Activated naive CD4-positive, alpha-beta T cell treated with anti-CD3 and anti-CD28 coated beads, Interleukin-2, amount 50 U/mL, for 24 hours (primary cell): ENCODE results near the gene CACNA1E.
"Not testable (repeated sequence)": the region's sequence is repeated elsewhere in the genome, so short reads cannot be mapped to it uniquely, and the experiment has no call there.

Experiments
- H3K27ac Mint-ChIP-seq: one replicate; pipeline ENCODE4 v1.8.0; 2021; ENCODE audit warnings: mild to moderate bottlenecking, mixed read lengths
- H3K27me3 Mint-ChIP-seq: one replicate; pipeline ENCODE4 v1.8.0; 2021; ENCODE audit warnings: mixed read lengths
- H3K36me3 Mint-ChIP-seq: one replicate; pipeline ENCODE4 v1.8.0; 2021; ENCODE audit warnings: mixed read lengths
- H3K4me1 Mint-ChIP-seq: one replicate; pipeline ENCODE4 v1.8.0; 2021; ENCODE audit warnings: mixed read lengths
- H3K4me3 Mint-ChIP-seq: one replicate; pipeline ENCODE4 v1.8.0; 2021; ENCODE audit warnings: mild to moderate bottlenecking, mixed read lengths
- H3K9me3 Mint-ChIP-seq: one replicate; pipeline ENCODE4 v1.8.0; 2021; ENCODE audit warnings: mixed read lengths

The CACNA1E gene

DNA sequence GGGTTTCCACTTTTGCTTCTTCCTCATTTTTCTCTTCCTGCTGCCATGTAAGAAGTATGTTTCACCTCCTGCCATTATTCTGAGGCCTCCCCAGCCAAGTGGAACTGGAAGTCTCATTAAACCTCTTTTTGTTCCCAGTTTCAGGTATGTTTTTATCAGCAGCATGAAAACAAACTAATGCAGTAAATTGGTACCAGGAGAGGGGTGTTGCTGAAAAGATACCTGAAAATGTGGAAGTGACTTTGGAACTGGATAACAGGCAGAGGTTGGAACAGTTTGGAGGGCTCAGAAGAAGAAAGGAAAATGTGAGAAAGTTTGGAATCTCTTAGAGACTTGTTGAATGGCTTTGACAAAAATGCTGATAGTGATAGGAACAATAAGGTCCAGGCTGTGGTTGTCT lies 44.9 kb downstream of the CACNA1E start:
- not testable (repeated sequence) for H3K9me3 Mint-ChIP-seq, H3K36me3 Mint-ChIP-seq, H3K27ac Mint-ChIP-seq, H3K4me3 Mint-ChIP-seq, H3K27me3 Mint-ChIP-seq, H3K4me1 Mint-ChIP-seq

DNA sequence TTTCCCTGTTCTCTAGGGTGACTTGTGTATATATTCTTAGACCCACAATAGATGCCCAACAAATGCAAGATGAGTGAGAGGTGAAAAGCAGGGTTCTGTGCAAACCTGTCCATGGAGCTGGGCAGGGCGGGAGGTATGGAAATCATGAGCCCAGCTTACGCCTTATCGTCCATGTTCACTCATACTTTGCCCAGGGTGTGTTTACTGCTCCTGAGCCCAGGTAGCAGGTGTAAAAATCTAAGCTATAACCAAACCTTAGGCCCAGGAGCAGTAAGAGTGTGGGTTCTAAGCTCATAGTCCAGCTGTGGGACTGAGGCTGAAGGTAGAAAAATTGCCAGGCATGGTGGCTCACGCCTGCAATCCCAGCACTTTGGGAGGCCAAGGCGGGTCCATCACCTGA lies 48.1 kb downstream of the CACNA1E start:
- peaks cover 5% of the 10 kb centered on the region for H3K9me3 Mint-ChIP-seq
- H3K27me3 Mint-ChIP-seq = peaks cover 13% of the 10 kb centered on the region
- H3K27ac Mint-ChIP-seq = no peak overlapping the region
- peaks cover 3% of the 10 kb centered on the region for H3K36me3 Mint-ChIP-seq
- H3K4me1 Mint-ChIP-seq = no peaks in the 10 kb centered on the region
- no peak overlapping the region for H3K4me3 Mint-ChIP-seq

DNA sequence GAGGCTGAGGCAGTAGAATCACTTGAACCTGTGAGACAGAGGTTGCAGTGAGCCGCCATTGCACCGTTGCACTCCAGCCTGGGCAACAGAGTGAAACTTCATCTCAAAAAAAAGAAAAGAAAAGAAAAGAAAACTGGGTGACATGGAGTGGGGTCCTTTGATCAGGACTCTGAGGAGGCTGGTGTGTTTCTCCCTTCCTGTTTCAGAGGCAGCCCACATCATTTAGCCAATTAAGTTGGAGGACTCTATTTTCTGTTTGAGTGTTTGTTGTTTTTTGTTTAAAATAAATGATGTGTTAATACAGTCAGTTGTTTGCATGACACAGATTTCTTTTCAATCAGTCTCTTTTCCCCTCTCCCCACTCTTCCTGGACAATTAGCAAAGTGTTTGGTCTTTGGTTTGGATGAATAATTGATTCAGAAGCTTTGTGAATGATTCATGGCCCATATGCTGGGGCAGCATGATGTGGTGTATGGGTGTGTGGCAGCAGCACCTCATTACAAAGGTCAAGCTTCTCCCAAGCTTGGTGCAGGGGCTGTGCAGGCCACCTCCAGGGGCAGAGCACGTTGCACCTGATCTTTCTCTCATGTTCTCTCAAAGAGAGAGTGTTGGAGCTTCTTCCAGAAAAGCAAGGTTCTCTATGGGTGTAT lies 48.8 kb downstream of the CACNA1E start:
- Mint-ChIP-seq H3K4me3 (no peak overlapping the region), H3K9me3 (peaks cover 5% of the 10 kb centered on the region), H3K27ac (no peak overlapping the region), H3K36me3 (peaks cover 3% of the 10 kb centered on the region), H3K4me1 (no peaks in the 10 kb centered on the region), H3K27me3 (peaks cover 14% of the 10 kb centered on the region)

DNA sequence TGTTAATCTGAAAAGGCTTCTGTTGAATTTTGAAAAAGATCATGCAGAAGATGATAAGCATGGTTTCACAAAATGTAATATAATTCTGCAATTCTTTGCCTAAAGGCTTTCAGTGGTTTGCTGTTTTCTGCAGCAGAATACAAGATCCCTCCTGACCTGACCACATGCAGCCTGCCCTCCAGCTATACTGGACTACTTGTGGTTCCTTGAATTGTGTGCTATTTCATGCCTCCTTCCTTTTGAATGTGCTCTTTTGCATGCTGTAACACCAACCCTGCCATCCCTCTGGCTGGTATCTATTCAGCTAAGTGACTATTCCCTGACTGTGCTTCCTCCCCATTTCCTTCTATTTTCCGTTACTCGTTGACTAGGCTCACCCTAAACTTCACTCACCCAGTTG lies 55.5 kb downstream of the CACNA1E start:
- peaks cover 25% of the 10 kb centered on the region for H3K27me3 Mint-ChIP-seq
- H3K4me3 Mint-ChIP-seq = no peak overlapping the region
- no peaks in the 10 kb centered on the region for H3K36me3 Mint-ChIP-seq
- H3K9me3 Mint-ChIP-seq = no peaks in the 10 kb centered on the region
- no peaks in the 10 kb centered on the region for H3K4me1 Mint-ChIP-seq
- H3K27ac Mint-ChIP-seq = no peak overlapping the region

DNA sequence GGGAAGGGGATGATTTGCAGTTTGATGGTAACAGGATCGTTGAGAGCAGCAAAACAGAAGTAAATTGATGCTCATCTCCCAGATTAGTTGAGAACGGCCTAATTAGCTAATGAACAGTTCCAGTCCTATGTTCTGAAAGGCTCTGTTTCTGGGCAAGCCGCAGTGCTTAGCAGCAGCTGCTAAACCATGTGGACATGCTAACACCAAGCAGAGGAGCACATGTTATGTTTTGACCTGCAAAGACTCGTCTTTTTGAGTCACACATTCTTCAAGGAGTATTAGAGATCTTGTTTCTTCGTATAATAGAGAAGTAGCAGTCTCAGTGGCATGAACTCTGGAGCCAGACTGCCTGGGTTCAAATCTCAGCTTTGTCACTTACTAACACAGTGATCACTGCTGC lies 58.1 kb downstream of the CACNA1E start:
- H3K9me3 Mint-ChIP-seq = no peaks in the 10 kb centered on the region
- no peak overlapping the region for H3K4me3 Mint-ChIP-seq
- H3K27me3 Mint-ChIP-seq = peaks cover 27% of the 10 kb centered on the region
- no peaks in the 10 kb centered on the region for H3K36me3 Mint-ChIP-seq
- no peak overlapping the region for H3K27ac Mint-ChIP-seq
- no peaks in the 10 kb centered on the region for H3K4me1 Mint-ChIP-seq

DNA sequence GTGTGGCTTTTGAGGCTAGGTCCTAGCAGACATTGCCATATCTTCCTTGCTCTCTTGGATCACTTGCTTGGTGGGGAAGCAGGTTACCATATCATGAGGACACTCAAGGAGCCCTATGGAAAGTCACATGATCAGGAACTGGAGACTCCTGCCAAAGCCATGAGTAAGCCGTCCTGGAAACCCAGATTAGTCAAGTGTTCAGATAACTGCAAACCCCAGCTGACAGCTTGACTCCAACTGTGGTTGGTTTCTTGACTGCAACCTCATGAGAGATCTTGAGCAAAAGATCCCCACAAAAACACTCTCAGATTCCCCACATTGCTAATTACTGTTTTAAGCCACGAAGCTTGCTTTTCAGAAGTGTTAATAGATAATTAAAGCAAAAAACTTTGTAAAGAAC lies 58.6 kb downstream of the CACNA1E start:
- Mint-ChIP-seq H3K27me3 (peaks cover 31% of the 10 kb centered on the region), H3K4me3 (no peak overlapping the region)

DNA sequence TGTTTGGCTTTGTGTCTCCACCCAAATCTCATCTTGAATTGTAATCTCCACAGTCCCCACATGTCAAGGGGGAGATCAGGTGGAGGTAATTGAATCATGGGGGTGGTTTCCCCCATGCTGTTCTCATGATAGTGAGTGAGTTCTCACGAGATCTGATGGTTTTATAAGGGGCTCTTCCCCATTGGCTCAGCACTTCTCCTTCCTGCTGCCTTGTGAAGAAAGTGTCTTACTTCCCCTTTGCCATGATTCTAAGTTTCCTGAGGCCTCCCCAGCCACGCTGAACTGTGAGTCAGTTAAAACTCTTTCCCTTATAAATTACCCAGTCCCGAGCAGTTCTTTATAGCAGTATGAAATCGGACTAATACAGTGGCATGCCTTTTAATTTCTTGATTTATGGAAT lies 59.1 kb downstream of the CACNA1E start:
- H3K27me3 Mint-ChIP-seq = peaks cover 28% of the 10 kb centered on the region
- not testable (repeated sequence) for H3K36me3 Mint-ChIP-seq, H3K4me1 Mint-ChIP-seq, H3K27ac Mint-ChIP-seq, H3K4me3 Mint-ChIP-seq, H3K9me3 Mint-ChIP-seq

More for the DNA sequence above, 58.6 kb downstream of the CACNA1E start:
- H3K27ac Mint-ChIP-seq = no peak overlapping the region
- H3K9me3 Mint-ChIP-seq = no peaks in the 10 kb centered on the region
- H3K4me1 Mint-ChIP-seq = no peaks in the 10 kb centered on the region
- no peaks in the 10 kb centered on the region for H3K36me3 Mint-ChIP-seq

DNA sequence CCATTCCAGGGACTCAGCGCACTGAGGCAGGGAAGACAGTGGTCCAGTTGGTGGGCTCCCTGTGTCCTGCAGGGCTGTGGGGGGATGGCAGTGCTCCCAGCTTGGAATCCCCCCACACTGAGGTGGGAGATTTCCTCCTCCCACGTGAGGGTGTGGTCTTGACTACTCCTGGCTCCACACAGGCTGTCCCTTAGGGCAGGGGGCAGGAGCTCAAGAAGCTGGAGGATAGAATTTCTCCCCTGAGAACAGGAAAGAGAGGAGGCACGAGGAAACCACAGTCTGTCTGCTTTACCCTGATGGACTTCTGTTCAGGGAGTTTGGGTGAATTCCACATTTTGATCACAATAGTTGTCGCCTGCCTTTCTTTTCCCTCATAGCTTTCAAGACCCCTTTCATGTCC lies 62.1 kb downstream of the CACNA1E start:
- Mint-ChIP-seq H3K4me1 (no peaks in the 10 kb centered on the region), H3K36me3 (no peaks in the 10 kb centered on the region), H3K9me3 (no peaks in the 10 kb centered on the region), H3K27ac (no peak overlapping the region), H3K27me3 (peaks cover 19% of the 10 kb centered on the region), H3K4me3 (no peak overlapping the region)

DNA sequence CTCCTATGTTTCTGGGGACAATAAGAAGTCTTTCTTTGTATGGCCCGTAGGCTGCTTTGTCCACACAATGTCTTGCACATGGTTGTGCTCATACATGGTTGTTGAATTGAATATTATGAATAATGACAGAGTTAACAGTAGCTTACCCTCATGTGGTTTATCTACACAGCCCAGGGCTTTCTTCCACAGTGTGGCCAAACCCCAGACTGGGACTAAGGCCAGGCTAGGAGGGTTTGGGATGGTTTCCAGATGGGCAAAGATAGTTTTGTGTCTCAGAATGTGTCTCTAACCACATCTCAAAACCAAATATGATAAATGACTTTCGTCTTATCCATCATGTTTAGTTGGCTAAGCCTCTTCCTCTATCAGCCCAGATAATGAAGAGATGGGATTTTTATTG lies 65.2 kb downstream of the CACNA1E start:
- no peaks in the 10 kb centered on the region for H3K36me3 Mint-ChIP-seq
- H3K4me1 Mint-ChIP-seq = no peaks in the 10 kb centered on the region
- no peak overlapping the region for H3K27ac Mint-ChIP-seq
- peaks cover 19% of the 10 kb centered on the region for H3K27me3 Mint-ChIP-seq
- H3K9me3 Mint-ChIP-seq = no peaks in the 10 kb centered on the region
- H3K4me3 Mint-ChIP-seq = no peak overlapping the region

DNA sequence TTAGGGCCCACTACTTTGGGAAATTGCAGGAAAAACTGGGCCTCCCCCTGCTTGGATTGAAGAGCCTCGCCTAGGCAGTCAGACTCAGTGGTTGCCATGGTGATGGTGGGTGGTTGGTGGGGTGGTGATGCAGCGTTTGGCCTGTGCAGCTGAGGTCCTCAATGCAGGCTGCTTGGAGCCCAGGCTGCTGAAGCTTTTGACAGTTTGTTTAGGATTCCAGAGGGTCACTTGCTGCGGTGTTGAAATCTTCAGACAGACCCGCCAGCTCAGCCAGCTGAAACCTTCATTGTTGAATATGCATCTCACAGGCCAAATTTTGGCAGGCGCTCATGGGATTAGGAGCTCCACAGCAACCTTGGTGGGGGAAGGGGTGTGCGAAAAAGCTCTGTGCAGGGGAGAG lies 67.9 kb downstream of the CACNA1E start:
- H3K36me3 Mint-ChIP-seq = no peaks in the 10 kb centered on the region
- H3K27ac Mint-ChIP-seq = no peak overlapping the region
- no peaks in the 10 kb centered on the region for H3K4me1 Mint-ChIP-seq
- H3K27me3 Mint-ChIP-seq = peaks cover 16% of the 10 kb centered on the region
- H3K9me3 Mint-ChIP-seq = no peaks in the 10 kb centered on the region
- no peak overlapping the region for H3K4me3 Mint-ChIP-seq

DNA sequence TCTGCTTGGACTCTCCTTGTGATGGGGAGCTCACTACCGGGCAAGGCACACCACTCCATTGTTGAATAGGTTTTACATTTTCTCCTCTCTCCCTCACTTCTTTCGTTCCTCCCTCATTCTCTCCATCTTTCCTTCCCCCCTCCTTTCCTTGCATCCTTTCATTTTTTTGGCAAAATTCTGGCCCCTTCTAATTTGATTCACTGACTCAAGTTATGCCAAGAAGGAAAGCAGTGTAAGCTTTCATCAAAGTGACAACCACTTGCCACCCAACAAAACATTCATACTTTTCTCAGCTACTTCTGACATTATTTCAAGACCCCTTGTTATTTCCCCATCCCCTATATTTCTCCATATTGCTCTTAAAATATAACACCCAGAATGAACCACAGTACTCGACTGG lies 68.4 kb downstream of the CACNA1E start:
- Mint-ChIP-seq H3K27ac (no peak overlapping the region), H3K4me1 (no peaks in the 10 kb centered on the region), H3K27me3 (peaks cover 11% of the 10 kb centered on the region)

DNA sequence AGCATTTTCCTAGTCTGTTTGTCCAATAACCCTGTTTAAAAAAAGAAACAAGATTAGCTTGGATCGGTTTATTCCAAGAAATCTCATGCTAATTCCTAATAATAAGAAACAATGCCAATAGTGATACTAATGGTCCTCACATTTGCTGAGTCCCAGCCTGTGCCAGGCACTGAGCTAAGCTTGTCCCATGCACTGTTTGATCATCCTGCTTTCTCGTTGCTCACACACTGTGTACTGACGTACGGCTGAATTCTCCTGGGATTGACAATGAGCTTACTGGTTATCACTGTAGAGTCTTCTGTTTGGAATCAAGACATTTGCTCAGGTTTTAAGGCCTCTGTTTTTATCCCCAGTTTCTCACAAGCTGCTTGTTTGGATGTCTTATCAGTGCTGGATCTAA lies 71.1 kb downstream of the CACNA1E start:
- H3K4me3 Mint-ChIP-seq = no peak overlapping the region
- H3K27me3 Mint-ChIP-seq = peaks cover 6% of the 10 kb centered on the region
- H3K4me1 Mint-ChIP-seq = no peaks in the 10 kb centered on the region
- H3K27ac Mint-ChIP-seq = no peak overlapping the region
- H3K36me3 Mint-ChIP-seq = no peaks in the 10 kb centered on the region
- H3K9me3 Mint-ChIP-seq = no peaks in the 10 kb centered on the region

More for the DNA sequence above, 68.4 kb downstream of the CACNA1E start:
- Mint-ChIP-seq H3K9me3 (no peaks in the 10 kb centered on the region), H3K4me3 (no peak overlapping the region), H3K36me3 (no peaks in the 10 kb centered on the region)

DNA sequence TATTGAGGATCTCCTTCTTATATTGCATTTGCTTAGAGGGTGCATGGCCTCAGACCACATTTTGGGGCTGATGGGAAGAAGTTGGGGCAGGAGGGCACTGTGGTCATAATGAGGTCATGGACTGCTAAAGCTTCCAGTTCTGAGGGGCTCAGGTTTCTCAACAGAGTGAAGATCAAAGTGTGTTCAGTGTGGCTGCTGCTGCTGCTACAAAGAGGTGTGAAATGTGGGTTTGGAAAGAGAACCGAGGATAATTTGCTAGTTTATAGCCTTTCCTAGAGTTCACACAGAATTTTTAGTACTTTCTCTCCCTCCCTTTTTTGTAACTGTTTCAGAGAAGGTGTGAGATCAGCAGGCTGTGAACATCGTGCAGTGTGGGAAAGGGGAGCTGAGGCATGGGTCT lies 73.3 kb downstream of the CACNA1E start:
- Mint-ChIP-seq H3K27ac (no peak overlapping the region), H3K9me3 (no peaks in the 10 kb centered on the region), H3K27me3 (peaks cover 3% of the 10 kb centered on the region), H3K36me3 (no peaks in the 10 kb centered on the region), H3K4me1 (no peaks in the 10 kb centered on the region), H3K4me3 (no peak overlapping the region)

DNA sequence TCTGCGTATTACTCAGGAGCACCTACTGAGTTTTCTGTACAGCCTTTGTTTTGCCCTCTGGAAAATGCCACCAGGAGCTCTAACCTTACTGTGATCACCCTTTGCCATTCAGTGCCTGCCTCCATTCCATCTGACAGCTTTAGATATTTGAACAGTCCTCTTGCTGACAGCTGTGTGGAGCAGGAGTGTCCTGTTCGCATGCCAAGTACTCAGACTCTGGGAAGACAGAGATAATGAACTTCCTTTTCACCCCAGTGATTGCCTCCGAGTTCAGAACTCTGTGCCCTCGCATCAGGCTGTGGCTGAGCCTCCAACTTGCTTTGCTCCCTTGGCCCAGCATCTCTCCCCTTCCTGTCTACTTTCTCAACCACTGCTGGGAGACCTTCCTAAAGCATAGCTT lies 74.0 kb downstream of the CACNA1E start:
- Mint-ChIP-seq H3K4me3 (no peak overlapping the region), H3K27ac (no peak overlapping the region), H3K4me1 (no peaks in the 10 kb centered on the region), H3K27me3 (no peaks in the 10 kb centered on the region), H3K9me3 (no peaks in the 10 kb centered on the region), H3K36me3 (no peaks in the 10 kb centered on the region)

DNA sequence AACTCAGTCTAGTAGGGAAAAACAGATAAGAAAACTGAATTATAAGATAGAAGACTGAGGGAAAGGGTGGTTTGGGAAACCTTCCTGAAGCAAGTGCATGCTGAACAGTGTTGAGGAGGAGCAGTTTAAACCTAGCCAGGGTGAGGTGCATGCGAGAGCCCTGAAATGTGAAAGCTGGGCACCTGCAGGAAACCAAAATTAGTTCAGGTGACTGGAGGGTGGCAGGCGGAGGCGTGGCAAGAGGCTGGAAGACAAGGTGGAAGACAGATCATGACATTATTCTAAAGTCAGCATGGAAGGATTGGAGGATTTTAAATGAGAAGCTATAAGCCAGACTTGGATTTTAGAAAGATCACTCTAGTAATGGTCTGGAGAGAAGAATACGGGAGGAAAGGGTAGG lies 75.1 kb downstream of the CACNA1E start:
- no peak overlapping the region for H3K4me3 Mint-ChIP-seq
- no peaks in the 10 kb centered on the region for H3K9me3 Mint-ChIP-seq
- H3K27me3 Mint-ChIP-seq = no peaks in the 10 kb centered on the region
- no peaks in the 10 kb centered on the region for H3K36me3 Mint-ChIP-seq
- no peak overlapping the region for H3K27ac Mint-ChIP-seq
- H3K4me1 Mint-ChIP-seq = no peaks in the 10 kb centered on the region

DNA sequence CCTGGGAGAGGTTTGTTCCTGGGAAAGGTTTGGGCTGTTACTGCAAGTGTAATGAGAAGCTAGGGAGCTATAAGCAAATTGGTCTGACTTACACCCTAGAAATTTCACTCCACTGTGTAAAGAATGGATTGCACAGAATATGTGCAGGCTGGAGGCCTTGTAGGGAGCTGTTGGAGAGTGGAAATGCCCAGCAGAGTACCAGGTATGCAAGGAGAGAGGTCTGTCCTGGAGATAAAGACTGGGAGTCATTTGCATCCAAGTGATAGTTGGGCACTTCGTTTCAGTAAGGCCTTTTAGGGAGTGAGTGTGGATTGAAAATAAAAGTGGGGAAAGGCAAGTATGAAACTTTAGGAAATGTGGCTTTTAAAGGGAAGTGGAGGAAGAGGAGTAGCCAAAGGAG lies 75.8 kb downstream of the CACNA1E start:
- no peak overlapping the region for H3K4me3 Mint-ChIP-seq
- H3K27ac Mint-ChIP-seq = no peak overlapping the region
- no peaks in the 10 kb centered on the region for H3K9me3 Mint-ChIP-seq
- no peaks in the 10 kb centered on the region for H3K4me1 Mint-ChIP-seq
- no peaks in the 10 kb centered on the region for H3K27me3 Mint-ChIP-seq
- no peaks in the 10 kb centered on the region for H3K36me3 Mint-ChIP-seq

DNA sequence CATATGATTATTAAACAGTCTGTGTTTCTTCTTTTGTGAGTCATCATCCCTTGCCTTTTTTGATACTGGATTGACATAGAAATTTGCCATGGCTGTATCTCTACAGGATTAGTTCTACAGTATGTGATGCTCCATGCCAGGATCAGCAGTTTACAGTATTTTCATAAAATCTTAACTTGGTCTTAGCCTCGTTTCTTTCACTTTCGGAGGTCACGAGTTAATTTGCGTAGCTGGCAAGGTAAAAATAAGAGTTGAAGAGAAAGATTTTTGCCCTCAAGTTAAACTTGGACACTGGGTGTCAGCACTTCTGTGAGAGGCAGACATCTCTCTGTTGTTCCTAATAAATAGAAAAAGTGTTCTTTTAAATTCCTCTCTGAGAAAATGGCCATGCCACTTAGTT lies 79.1 kb downstream of the CACNA1E start:
- Mint-ChIP-seq H3K36me3 (no peaks in the 10 kb centered on the region), H3K4me1 (no peaks in the 10 kb centered on the region), H3K4me3 (no peak overlapping the region), H3K27me3 (peaks cover 5% of the 10 kb centered on the region), H3K27ac (no peak overlapping the region), H3K9me3 (no peaks in the 10 kb centered on the region)
